ENCODE measurements around the gene PTGIR.
A peak's percentile ranks its signal among the peaks of the same experiment; 100 is the strongest.
"Not testable (repeated sequence)": the region's sequence is repeated elsewhere in the genome, so short reads cannot be mapped to it uniquely, and the experiment has no call there.

Gene PTGIR

GRCh38 chr19:46639358-46640182, 14.7 kb upstream of the PTGIR start:
- no peak for DNase-seq (ENCODE audit: low read depth)

DNA sequence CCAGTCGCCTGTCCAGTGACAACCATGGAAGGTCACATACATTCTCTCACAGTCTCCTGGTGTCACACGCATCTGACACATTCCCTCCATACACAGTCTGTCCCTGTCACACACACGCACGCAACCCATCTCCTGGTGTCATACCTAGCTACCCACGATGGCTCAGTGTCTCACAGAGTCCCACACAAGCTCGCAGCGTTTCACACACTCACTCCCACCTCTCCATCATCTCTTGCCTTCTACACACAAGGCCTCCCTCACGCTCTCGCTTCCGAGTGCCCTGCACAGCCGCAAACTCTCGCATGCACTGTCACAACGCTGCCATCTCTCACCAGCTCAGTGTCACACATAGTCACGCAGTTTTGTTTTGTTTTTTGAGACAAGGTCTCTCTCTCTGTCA, 12.3 kb upstream of the PTGIR start:
- no peak for DNase-seq (ENCODE audit: low read depth)

- no peak for DNase-seq (ENCODE audit: low read depth)
Measured at GRCh38 chr19:46635920-46636761, 11.3 kb upstream of the PTGIR start, which contains the start of gene GNG8. Gene GNG8, minus strand, starts transcription at chr19:46636202. Its CDS starts 1,520 bp downstream, at chr19:46634682.

- no peak for DNase-seq (ENCODE audit: low read depth)
Measured at GRCh38 chr19:46634656-46635218, 9.8 kb upstream of the PTGIR start.

GRCh38 chr19:46634045-46634655, 9.3 kb upstream of the PTGIR start:
- peak; percentile 93 for DNase-seq (ENCODE audit: low read depth)

- DNase-seq (ENCODE audit: low read depth): no peak
Measured at GRCh38 chr19:46633130-46633529, 8.2 kb upstream of the PTGIR start.

DNA sequence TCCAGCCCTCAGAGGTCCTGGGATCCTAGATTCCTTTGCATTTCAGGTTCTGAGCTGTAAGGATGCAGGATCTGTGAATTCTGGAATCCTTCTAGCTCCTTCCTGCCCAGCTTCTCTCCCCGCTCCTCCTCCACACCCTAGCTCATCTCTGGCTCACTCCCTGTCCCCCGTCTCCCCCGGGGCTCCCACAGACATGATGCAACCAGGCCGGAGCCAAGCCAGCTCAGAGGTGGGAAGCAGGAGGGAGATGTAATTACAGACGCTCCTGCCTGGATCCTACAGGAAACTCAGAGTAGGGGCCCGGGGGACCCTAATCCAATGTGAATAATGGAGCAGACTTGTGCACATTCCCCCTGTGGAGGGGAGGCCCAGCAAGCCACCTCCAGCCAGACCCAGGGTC, 6.6 kb upstream of the PTGIR start:
- DNase-seq (ENCODE audit: low read depth): no peak

GRCh38 chr19:46630586-46631205, 5.8 kb upstream of the PTGIR start:
- no peak for DNase-seq (ENCODE audit: low read depth)

DNA sequence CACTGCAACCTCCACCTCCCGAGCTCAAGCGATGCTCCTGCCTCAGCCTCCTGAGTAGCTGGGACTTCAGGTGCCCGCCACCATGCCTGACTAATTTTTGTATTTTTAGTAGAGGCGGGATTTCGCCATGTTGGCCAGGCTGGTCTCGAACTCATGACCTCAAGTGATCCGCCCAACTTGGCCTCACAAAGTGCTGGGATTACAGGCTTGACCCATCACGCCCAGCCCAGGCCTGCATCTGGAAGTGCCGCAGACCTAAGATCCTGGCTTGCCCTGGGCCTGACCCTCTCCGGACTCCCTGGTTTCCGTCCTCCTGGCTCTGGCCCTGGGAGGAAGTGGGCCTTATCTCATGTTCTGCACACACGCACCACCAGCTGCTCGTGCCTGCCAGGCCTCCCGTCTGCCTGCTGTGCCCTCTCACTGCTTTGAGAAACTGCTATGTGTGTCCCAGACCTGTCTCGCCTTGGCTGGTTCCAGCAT, 4.7 kb upstream of the PTGIR start:
- DNase-seq (ENCODE audit: low read depth): no peak

DNA sequence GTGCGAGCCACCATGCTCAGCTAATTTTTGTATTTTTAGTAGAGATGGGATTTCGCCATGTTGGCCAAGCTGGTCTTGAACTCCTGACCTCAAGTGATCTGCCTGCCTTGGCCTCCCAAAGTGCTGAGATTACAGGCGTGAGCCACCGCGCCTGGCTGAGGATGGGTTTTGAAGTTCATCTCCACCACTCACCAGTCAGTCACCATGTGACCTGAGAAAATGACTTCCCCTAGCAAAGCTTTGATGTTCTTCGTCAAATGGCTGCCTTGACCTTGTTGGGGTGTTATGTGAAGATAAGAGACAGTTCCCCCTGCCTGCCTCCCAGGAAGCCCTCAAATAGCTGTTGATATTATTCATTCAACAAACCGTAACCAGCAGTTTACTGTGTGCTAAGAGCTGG, 4.1 kb upstream of the PTGIR start:
- not testable (repeated sequence) for DNase-seq (ENCODE audit: low read depth)

DNA sequence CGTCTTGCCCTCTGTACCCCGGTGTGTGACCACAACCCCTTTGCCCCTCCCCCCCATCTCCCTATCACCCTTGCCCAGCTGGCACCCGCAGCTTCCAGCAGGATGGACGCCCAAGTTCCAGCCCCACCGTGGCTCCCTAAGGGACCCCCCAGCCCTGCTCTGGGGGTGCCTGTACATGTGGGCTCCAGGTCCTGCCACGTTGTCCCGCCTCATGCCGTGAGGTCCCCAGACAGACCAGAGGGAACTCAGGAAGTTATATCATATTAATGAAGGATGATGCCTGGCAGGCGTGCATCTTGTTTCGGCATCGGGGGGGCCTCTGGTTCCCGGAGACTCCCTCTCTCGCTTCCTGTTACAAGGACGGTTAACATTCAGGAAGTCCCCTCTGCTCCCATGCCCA, 1.6 kb upstream of the PTGIR start:
- DNase-seq (ENCODE audit: low read depth): no peak

- DNase-seq (ENCODE audit: low read depth): no peak
Measured at GRCh38 chr19:46625731-46626130, 842 bp upstream of the PTGIR start.

DNA sequence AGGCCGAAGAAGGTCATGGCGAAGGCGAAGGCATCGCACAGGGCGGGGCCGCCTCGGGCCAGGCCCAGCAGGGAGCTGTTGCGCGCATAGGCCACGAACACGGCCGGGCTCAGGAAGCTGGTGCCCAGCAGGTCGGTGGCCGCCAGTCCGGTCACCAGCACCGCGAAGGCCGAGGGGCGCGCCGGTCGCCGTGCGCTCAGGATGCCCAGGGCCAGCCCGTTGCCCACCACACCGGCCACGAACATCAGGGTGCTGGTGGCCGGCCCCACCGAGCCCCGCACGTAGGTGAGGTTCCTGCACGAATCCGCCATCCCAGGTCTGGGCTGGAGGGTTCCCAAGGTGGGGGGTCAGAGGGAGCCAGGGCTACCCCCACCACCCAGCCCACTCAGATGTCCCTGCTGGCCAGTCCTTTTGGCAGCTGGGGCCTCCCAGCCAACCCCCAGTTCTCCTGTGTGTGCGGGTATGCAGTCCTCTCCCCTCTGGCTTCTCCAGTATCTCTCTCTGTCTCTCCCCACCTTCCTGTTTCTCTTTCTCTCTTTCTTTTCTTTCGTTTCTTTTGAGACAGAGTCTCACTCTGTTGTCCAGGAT, 880 bp downstream of the PTGIR start:
- DNase-seq (ENCODE audit: low read depth): no peak

DNA sequence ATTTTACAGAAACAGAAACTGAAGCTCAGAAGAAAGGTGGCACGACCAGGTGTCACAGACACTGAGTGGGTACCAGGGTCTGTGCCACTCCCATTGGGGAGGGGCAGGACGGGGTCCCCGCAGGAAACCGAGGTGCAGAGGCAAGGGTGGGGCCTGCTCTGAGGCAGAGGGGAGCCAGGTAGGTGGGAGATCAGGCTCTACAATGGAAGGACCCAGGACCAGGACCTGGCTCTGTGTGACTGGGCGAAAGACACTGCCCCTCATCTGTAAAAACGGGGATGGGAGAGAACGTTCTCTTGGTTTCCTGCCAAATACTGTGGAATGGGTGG, 2.8 kb downstream of the PTGIR start:
- DNase-seq (ENCODE audit: low read depth): no peak

GRCh38 chr19:46621191-46622117, 3.4 kb downstream of the PTGIR start:
- DNase-seq (ENCODE audit: low read depth): no peak

GRCh38 chr19:46620716-46621115, 4.2 kb downstream of the PTGIR start:
- no peak for DNase-seq (ENCODE audit: low read depth)

DNA sequence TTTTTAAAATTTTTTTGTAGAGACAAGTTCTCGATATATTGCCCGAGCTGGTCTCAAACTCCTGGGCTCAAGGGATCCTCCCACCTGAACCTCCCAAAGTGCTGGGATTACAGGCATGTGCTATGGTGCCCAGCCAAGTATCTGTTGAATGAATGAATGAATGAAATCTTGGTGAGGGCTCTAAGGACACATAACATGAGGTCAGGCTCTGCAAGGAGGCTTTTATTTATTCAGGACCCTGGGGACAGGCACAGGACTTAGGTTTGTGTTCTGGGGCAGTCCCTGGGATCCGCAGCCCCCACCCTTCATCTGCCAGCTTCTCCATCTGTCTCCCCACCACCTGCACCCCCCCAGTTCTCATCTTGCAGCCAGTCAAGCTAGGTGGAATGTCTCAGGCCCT, 4.6 kb downstream of the PTGIR start:
- no peak for DNase-seq (ENCODE audit: low read depth)

DNA sequence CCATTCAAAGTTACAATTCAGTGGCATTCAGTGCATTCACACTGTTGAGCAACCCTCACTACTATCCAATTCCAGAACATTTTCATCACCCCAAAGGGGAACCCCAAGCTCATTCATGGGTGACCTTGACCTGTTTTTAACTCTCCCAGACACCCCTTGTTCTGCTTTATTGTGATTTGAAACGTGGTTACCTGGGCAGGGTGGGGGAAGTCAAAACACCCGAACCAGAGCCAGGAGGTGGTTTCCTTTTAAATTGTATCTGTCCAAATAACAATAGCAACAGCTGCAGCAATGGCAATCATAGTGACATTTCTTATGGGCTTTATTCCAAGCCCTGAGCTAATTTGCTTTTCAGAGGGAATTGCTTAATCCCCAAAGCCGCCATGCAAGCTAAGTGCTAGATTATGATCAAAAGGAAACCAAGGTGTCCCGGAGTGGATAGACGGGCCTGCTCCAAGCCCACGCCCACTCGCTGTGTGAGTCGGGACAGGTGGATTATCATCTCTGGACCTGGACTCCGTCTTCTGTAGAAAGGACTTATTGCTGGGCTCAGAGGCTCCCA, 6.1 kb downstream of the PTGIR start:
- no peak for DNase-seq (ENCODE audit: low read depth)

GRCh38 chr19:46617601-46618000, 7.3 kb downstream of the PTGIR start:
- no peak for DNase-seq (ENCODE audit: low read depth)

Data from activated T-cell treated with anti-CD3 and anti-CD28 coated beads for 1 hour (primary cell).